GM18520 (cell line): Measurements from ENCODE around the gene PSMD13.

ENCODE experiments used
- ATAC-seq: cut with Tn5 transposase; IDR thresholded peaks from one replicate; pipeline ENCODE4 v1.9.1; 2021; ENCODE audit not compliant: unreplicated experiment

The PSMD13 gene

GRCh38 chr11:203945-204586 is 32.7 kb upstream of the PSMD13 start:
- ATAC-seq, result no peak

- ATAC-seq, result no peak
Measured at GRCh38 chr11:204587-205109, 32.1 kb upstream of the PSMD13 start.

GRCh38 chr11:205221-206001 is 31.4 kb upstream of the PSMD13 start:
- no peak for ATAC-seq

GRCh38 chr11:206002-206384 is 30.8 kb upstream of the PSMD13 start:
- ATAC-seq, result no peak

GRCh38 chr11:206526-207207 is 30.1 kb upstream of the PSMD13 start:
- ATAC-seq, result peak; percentile 6

- ATAC-seq, result peak; percentile 77
Measured at GRCh38 chr11:207208-207862, 29.4 kb upstream of the PSMD13 start, which contains the start of the genes BET1L and RIC8A. BET1L (minus strand) TSS chr11:207399; CDS start chr11:207321, 78 bp downstream. RIC8A (plus strand) TSS chr11:207708; CDS start chr11:208855, 1,147 bp downstream.

GRCh38 chr11:207863-208180 is 29.0 kb upstream of the PSMD13 start:
- ATAC-seq, result no peak

GRCh38 chr11:208181-208916 is 28.4 kb upstream of the PSMD13 start:
- ATAC-seq, result no peak

GRCh38 chr11:208917-209260 is 27.9 kb upstream of the PSMD13 start:
- ATAC-seq, result no peak

GRCh38 chr11:209275-210121 is 27.3 kb upstream of the PSMD13 start:
- ATAC-seq, result no peak

GRCh38 chr11:210122-210802 is 26.5 kb upstream of the PSMD13 start:
- no peak for ATAC-seq

- no peak for ATAC-seq
Measured at GRCh38 chr11:210803-211180, 26.0 kb upstream of the PSMD13 start.

- no peak for ATAC-seq
Measured at GRCh38 chr11:211295-211694, 25.5 kb upstream of the PSMD13 start.

GRCh38 chr11:211741-212140 is 25.0 kb upstream of the PSMD13 start:
- no peak for ATAC-seq

- no peak for ATAC-seq
Measured at GRCh38 chr11:212150-213100, 24.4 kb upstream of the PSMD13 start.

GRCh38 chr11:213111-213510 is 23.7 kb upstream of the PSMD13 start:
- ATAC-seq, result no peak

- no peak for ATAC-seq
Measured at GRCh38 chr11:214083-214482, 22.7 kb upstream of the PSMD13 start.

- no peak for ATAC-seq
Measured at GRCh38 chr11:215581-216037, 21.2 kb upstream of the PSMD13 start.
